GM20431 (cell line): ENCODE measurements around the gene RBM46.
"Not testable (repeated sequence)": the region's sequence is repeated elsewhere in the genome, so short reads cannot be mapped to it uniquely, and the experiment has no call there.

Source experiments
- in situ Hi-C: fragments of 300-500 bp; cut with MseI, MboI; formaldehyde crosslinking; loops from one replicate; pipeline ENCODE4 v1.15.0; 2020; ENCODE audit warnings: low sequenced_read_pairs; ENCODE audit not compliant: unreplicated experiment

Gene RBM46

DNA sequence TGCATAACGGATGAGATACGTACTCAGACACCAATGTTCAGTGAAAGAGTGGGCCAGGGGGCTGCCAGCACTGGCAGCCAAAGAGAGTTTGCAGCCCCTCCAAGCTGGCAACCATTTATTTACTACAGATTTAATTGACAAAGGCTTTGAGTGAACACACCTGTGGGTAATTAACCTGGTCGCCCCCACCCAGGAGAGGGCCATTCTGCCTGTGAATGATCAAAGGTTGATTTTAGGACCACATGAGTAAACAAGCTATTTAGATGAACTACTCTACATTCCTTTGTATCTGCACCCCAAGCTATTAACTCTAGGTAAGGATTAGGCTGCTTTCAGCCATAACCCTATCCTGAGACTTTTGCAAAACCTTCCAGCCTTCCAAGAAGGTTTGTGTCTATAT is 55.0 kb downstream of the RBM46 start:
- in situ Hi-C loops: no loop called here

DNA sequence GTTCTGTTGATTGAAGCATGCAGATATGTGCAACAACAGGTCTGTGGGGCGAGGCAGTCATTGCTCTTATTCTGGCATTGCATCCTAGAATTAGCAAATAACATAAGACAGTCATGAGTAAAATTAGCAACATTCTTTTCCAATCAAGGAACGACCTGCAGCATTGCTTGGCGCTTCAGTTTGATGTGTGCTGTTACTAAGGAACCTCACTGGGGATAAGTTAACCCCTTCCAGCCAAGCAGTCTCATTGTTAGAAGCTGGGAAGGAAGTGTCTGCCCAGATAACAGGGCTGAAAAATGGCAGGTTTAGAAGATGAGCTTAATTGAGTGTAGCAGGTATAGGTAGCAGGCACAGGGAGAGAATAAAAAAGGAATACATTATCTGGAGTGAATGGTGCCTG is 55.4 kb downstream of the RBM46 start:
- in situ Hi-C loops: no loop called here

- in situ Hi-C loops: no loop called here
Measured at GRCh38 chr4:154838155-154838554, 57.1 kb downstream of the RBM46 start.

DNA sequence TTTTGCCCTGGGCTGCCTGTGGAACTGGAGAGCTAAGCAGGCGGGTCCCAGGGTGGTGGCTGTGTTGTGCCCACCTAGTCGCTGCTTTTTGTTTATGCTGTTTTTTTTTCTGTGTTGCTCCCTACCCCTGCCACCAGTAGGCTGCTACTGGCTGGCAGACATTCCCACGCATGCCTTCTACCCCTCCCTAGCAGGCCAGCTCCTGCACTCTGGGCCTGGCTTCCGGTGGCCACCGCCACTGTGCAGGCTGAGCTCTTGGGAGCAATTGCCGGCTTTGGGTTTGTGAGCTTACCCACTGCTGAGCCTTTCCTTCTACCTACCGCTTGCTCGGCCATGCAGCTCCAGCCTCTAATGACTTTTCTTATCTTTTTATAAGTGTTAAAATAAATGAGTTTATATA is 57.6 kb downstream of the RBM46 start:
- in situ Hi-C loops: no loop called here

DNA sequence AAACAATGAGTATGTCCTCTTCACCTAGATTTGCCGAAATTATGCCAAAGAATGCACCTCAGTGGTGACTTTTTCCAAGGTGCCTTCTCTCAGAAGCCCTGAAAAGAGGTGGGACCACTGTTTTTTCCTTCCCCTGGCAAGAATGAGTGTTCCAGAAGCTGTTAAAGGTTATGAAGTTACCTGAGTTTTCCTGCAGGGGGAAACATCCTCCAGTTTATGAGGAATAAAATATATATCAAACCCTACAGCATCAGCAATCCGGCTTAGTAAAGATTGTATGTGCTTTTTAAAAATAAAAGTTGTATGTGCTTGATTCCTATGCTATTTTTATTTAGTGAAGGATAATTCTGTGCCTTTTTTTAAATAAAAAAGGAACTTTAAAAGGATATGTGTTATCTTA is 73.3 kb downstream of the RBM46 start:
- in situ Hi-C loops: no loop called here

DNA sequence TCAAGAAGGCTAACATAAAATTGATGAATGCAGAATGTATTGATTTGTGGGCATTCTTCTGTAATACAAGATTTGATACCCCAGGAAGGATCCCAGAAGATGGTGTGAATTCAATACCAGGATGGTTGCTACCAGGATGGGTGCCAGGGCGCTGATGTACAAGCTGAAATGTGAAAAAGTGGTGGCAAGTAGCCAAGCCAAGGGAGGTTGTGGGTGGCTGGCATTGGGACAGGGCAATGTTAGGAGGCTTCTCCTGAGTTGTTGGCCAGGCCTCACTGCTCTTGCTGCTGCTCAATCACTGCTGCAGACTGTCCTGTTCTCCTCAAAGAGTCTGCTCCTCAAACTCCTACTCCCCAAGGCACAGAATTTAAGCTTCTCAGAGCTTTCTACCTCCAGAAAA is 77.1 kb downstream of the RBM46 start:
- in situ Hi-C loops: no loop called here

DNA sequence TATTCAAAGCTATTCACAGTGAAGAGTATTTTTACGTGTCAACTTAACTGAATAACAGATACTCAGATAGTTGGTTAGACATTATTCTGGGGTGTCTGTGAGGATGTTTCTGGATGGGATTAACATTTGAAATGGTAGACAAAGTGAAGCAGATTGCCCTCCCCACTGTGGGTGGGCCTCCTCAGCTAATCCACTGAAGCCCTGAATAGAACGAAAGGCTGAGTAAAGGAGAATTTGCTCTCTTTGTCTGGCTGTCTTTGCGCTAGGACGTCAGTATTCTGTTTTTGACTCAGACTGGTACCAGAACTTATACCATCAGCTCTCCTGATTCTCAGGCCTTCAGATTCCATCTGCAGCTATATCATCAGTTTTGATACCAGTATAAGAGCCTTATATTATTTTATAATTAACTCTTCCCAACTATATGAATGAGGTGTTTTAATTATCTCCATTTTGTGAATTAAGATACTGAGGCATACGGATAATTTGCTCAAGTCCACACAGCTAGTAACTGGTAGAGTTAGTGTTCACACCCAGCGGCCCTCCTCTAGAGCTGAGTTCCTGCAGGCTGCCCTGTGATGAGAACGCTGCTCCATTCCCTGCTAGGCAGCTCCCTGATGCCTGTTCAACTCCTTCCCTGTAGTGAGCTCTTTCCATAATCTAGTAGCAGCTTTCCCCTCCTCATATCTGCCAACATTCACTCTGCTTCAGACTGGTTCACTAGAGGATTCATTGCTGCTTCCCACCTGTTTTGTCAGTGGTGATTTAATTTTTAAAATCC is 87.5 kb downstream of the RBM46 start:
- in situ Hi-C loops: no loop called here

- in situ Hi-C loops: no loop called here
Measured at GRCh38 chr4:154869301-154869700, 88.2 kb downstream of the RBM46 start.

- in situ Hi-C loops: no loop called here
Measured at GRCh38 chr4:154872198-154872597, 91.1 kb downstream of the RBM46 start.

GRCh38 chr4:154874049-154874448 is 93.0 kb downstream of the RBM46 start:
- in situ Hi-C loops: not testable (repeated sequence)

DNA sequence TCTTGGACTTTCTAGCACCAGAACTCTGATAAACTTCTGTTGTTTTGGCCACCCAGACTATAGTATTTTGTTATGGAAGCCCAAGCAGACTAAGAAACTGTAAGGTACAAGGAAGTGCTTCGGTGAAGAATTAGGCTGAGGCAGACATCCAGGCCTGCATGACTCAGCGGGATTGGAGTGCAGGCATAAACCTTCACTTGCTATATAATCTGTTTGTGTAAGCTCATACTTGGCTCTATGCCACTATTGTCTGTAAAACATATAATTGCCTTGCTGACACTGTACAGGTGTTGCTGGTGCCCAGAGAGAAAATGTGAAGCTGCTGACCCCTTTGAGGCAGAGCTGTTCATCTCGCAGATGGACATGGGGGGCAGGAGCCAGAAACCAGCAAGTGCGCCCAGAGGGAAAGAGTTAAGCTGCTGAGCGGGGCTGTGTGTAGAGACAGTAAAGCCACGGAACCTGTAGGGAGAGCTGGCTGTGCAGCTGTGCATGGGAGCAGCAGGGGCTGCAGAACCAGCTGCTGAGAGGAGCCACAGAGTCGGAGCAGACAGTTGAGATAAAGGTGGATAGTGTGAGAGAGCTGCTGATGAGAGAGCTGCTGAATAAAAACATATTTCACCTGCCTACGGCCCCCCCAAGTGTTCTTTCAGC is 96.2 kb downstream of the RBM46 start:
- in situ Hi-C loops: no loop called here
